Suppressor macrophage (primary cell): Measurements from ENCODE around the gene TSNAXIP1.
"Not testable (repeated sequence)": the region's sequence is repeated elsewhere in the genome, so short reads cannot be mapped to it uniquely, and the experiment has no call there.

Source experiments
- DNase-seq, 4 experiments: peaks; one replicate each; pipeline ENCODE4 v3.0.0-alpha.2; 2020 to 2022

Gene TSNAXIP1

DNA sequence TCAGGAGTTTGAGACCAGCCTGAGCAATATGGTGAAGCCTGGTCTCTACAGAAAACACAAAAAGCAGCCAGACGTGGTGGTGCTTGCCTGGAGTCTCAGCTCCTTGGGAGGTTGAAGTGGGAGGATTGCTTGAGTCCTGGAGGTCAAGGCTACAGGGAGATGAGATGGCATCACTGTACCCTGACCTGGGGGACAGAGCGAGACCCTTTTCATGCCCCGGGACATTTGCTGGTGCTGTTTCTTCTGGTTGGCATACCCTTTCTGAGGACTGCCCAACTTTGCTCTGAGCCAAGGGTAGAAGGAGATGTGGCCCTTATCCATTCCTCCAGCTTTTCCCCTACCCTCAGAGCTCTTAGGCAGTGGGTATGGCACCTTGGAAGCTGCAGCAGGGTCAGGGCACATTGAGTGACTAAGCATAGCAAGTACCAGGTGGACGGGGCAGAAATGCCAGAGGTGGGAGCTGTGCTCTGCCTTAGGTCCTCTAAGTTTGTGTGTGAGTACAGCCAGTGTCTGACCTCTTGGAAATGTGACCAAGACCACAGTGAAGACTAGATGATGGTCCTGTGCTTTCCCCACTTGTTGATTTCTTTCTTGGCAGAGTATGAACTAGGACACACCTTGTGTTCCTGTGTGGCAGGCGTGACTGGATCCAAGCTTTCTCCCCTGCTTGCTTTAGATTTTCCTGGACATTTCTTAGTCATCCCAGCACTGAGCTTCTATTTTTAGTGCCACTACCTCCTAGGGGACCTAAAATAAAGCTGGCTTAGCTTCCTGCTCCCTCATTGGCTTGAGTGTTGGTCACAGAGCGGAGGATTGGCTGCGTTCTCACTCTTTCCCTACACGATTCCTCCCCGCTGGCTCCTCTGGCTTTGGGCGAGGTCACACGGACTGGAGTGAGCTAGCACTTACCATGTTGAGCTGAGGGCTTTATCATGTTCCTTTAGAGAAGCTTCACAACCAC is 56.2 kb downstream of the TSNAXIP1 start:
- DNase-seq: no peak

DNA sequence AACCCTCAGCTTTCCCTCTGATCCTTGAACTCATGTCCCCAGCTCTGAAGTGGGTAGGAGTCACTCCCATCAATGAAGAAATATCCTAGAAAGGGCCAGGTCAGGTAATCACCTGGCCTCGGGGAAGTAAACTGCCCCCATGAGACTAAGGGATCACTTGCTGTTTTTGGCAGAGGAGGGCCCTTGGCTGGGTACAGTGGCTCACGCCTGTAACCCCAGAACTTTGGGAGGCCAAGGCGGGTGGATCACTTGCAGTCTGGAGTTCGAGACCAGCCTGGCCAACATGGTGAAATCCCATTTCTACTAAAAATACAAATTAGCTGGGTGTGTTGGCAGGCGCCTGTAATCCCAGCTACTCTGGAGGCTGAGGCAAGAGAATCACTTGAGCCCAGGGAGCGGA is 57.4 kb downstream of the TSNAXIP1 start:
- not testable (repeated sequence) for DNase-seq

DNA sequence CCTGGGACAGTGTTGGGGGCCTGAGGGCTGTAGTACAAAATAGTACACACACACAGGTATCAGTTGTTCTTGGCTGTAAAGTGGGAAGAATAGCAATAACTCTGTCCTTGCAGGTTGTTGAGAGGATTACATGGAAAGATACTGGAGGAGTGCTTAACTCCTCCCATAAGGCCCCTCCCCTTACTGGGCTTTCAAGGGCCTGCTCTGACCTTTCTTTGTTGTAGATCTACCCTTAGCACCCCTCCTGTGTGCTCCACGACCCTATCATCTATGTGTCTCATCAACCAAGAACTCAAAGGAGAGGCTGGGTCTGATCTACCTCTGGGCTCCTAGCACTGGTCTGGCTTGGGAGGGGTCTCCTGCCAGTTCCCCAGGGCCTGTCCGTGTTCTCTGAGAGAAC is 57.9 kb downstream of the TSNAXIP1 start:
- DNase-seq: no peak

GRCh38 chr16:67865318-67865717 is 58.6 kb downstream of the TSNAXIP1 start:
- peak; percentile 56 to 75 (median 66) for DNase-seq

DNA sequence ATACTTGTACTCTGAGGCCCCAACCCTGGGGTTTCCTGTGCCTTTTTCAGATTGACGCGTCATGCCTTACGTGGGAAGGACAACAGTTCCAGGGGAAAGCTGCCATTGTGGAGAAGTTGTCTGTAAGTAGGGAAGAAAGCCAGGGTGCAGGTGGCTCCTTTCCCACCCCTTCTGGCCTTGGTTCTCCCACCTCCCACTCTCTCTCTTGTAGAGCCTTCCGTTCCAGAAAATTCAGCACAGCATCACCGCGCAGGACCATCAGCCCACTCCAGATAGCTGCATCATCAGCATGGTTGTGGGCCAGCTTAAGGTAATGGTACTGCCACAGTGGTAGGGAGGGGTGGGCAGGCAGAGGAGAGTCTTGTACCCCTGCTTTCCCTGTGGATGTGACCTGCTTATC is 61.6 kb downstream of the TSNAXIP1 start:
- no peak for DNase-seq

DNA sequence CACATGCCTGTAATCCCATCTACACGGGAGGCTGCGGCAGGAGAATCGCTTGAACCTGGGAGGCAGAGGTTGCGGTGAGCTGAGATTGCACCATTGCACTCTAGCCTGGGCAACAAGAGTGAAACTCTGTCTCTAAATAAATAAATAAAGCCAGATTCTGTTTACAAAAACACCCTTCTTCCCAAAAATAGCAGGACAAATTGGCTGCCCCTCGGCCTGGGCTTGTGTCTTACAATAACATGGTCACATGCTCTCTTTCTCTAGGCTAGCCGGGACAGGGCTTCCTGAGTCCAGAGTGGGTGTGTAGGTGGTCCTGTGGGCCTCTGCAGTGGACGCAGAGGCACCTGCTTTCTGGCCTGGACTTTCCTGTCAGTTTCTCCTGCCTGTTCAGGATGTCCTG is 63.0 kb downstream of the TSNAXIP1 start:
- DNase-seq: no peak

DNA sequence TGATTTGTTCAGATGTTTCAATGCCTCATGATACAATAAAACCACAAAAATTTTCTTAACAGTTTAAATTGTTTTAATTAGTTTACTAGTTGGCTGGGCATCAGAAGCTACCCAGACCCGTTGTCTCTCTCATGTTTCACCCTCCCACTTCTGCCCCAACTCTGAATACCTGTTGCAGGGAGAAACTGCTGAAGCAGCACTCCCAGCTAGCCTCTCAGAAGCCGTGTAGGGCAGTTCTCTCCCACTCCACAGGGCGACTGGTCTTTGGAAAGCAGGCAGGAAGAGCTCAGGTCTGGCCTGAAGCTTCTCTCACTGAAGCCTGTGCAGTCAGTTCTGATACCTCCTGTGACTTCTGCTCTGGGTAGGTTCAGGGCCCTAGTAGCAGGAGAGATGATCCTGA is 64.6 kb downstream of the TSNAXIP1 start:
- no peak for DNase-seq

DNA sequence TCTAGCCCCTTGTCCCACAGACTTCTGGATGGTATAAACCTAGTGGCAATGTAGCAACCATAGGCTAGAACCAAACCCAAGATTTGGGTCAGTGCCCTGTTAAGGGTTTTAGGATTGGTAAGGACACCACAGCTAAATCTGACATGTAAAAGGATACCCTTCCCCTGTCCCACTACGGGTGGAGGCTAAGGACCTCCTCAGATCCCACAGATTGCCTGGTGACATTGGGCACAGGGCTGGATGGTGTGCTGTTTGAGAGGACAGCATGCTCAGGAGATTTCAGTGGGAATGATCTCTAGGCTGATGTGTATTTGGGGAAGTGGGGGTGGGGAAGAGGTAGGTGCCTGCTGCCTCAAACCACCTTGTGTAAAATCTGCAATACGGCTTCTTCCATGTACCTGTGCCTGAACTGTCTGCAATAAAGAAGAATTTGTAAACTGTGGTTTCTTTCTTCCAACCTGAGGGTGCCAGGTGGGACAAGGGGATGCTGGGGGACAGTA is 65.5 kb downstream of the TSNAXIP1 start:
- peak in 2 of 4 experiments; percentile 1 to 18 for DNase-seq

GRCh38 chr16:67872631-67873434 is 66.1 kb downstream of the TSNAXIP1 start, which contains the start of gene EDC4:
TSS of gene EDC4 (plus strand) at chr16:67873052. CDS start at chr16:67873262, 210 bp downstream.
- peak; percentile 92 to 96 (median 94) for DNase-seq

- DNase-seq: peak; percentile 5 to 38 (median 15)
Measured at GRCh38 chr16:67873435-67874370, 67.0 kb downstream of the TSNAXIP1 start.

DNA sequence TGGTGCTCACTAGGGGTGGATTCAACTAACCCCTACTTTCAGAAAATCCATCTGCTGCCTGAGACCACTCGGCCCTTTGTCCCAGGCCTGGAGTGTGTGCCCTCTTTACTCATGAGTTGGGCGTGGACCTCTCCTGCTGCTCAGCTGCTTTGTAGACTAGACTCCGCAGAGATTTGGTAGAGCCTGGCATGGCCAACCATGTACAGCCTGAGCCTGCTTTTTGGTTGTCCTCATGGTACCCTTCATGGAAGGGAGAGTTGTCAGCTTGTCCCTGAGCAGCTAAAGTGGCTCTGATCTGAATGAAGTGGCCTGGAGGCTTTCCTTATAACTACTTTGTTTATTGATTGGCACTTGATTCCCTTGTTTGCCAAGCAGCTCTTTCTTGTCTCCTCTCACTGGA is 67.7 kb downstream of the TSNAXIP1 start:
- DNase-seq: no peak

GRCh38 chr16:67877064-67877463 is 70.4 kb downstream of the TSNAXIP1 start:
- no peak for DNase-seq
